ENCODE data around the gene FXYD7.
"Not testable (repeated sequence)": the region's sequence is repeated elsewhere in the genome, so short reads cannot be mapped to it uniquely, and the experiment has no call there.

Gene FXYD7

GRCh38 chr19:35143231-35143715, at the start of gene FXYD7:
FXYD7 (plus strand) TSS chr19:35143255; CDS start chr19:35143334, 79 bp downstream.
- DNase-seq, result no peak

- no peak for DNase-seq
Observed at GRCh38 chr19:35093430-35093829, 49.6 kb upstream of the FXYD7 start.

- DNase-seq, result no peak
Observed at GRCh38 chr19:35093941-35094647, 49.0 kb upstream of the FXYD7 start.

GRCh38 chr19:35094656-35095055, 48.4 kb upstream of the FXYD7 start:
- DNase-seq, result no peak

GRCh38 chr19:35095667-35096368, 47.2 kb upstream of the FXYD7 start:
- no peak for DNase-seq

- no peak for DNase-seq
Observed at GRCh38 chr19:35098413-35099049, 44.5 kb upstream of the FXYD7 start.

GRCh38 chr19:35099155-35099896, 43.7 kb upstream of the FXYD7 start:
- no peak for DNase-seq

GRCh38 chr19:35099897-35100275, 43.2 kb upstream of the FXYD7 start:
- no peak for DNase-seq

- DNase-seq, result no peak
Observed at GRCh38 chr19:35100588-35101533, 42.2 kb upstream of the FXYD7 start.

GRCh38 chr19:35101949-35102348, 41.1 kb upstream of the FXYD7 start:
- not testable (repeated sequence) for DNase-seq

- not testable (repeated sequence) for DNase-seq
Observed at GRCh38 chr19:35103614-35104013, 39.4 kb upstream of the FXYD7 start.

GRCh38 chr19:35104361-35104760, 38.7 kb upstream of the FXYD7 start:
- no peak for DNase-seq

- no peak for DNase-seq
Observed at GRCh38 chr19:35105047-35105410, 38.0 kb upstream of the FXYD7 start.

GRCh38 chr19:35105411-35106290, 37.4 kb upstream of the FXYD7 start:
- DNase-seq, result no peak

- no peak for DNase-seq
Observed at GRCh38 chr19:35106291-35106583, 36.8 kb upstream of the FXYD7 start.

- no peak for DNase-seq
Observed at GRCh38 chr19:35106898-35107541, 36.0 kb upstream of the FXYD7 start.

- DNase-seq, result no peak
Observed at GRCh38 chr19:35107545-35107944, 35.5 kb upstream of the FXYD7 start.

- no peak for DNase-seq
Observed at GRCh38 chr19:35108730-35109129, 34.3 kb upstream of the FXYD7 start.

GRCh38 chr19:35109395-35110112, 33.5 kb upstream of the FXYD7 start:
- no peak for DNase-seq

- no peak for DNase-seq
Observed at GRCh38 chr19:35110974-35111373, 32.1 kb upstream of the FXYD7 start.
